NCI-H2171 treated with DMSO at 0.1 percent for 48 hours (cell line): Measurements from ENCODE around the gene ING1.
"Not testable (repeated sequence)": the region's sequence is repeated elsewhere in the genome, so short reads cannot be mapped to it uniquely, and the experiment has no call there.

ENCODE experiments used
- DNase-seq: peaks from one replicate; lab custom pipeline; 2025; lab: John Stamatoyannopoulos, UW

The ING1 gene

DNA sequence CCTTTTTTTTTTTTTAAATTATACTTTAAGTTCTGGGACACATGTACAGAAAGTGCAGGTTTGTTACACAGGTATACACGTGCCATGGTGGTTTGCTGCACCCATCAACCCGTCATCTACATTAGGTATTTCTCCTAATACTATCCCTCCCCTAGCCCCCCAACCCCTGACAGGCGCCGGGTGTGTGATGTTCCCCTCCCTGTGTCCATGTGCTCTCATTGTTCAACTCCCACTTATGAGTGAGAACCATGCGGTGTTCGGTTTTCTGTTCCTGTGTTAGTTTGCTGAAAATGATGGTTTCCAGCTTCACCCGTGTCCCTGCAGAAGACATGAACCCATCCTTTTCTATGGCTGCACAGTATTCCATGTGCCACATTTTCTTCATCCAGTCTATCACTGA is 17.7 kb upstream of the ING1 start:
- DNase-seq: not testable (repeated sequence)

DNA sequence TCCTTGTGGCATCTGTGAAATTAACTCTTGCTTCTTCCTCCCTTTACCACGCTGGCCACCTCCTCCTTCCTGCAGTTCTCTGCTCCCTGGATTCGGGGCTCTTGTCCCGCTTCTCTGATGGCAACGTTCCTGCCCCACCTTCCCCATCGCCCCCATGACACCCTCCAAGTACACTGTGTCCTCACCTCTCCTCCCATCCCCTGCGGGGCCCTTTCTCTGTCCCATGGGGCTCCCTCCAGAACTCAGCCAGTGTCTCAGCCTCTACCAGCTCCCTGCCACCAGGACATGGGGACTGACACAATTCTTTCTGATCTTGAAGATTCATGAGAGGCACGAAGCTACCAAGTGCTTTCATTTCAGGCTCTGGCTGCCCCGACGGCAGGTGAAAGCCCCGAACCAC is 16.7 kb upstream of the ING1 start:
- DNase-seq: no peak

- DNase-seq: no peak
Observed at GRCh38 chr13:110697842-110698241, 15.7 kb upstream of the ING1 start.

DNA sequence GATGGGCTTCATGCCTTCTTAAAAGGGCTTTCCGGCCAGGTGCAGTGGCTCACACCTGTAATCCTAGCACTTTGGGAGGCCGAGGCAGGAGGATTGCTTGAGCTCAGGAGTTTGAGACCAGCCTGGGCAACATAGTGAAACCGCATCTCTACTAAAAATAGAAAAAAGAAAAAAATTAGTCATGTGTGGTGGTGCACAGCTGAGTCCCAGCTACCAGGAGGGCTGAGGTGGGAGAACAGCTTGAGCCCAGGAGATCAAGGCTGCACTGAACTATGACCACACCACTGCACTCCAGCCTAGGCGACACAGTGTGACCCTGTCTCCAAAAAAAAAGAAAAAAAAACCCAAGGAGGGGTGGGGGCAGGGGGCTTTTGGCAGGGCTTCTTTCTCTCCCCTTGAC is 14.8 kb upstream of the ING1 start:
- no peak for DNase-seq

GRCh38 chr13:110699148-110700145 is 14.1 kb upstream of the ING1 start:
- no peak for DNase-seq

DNA sequence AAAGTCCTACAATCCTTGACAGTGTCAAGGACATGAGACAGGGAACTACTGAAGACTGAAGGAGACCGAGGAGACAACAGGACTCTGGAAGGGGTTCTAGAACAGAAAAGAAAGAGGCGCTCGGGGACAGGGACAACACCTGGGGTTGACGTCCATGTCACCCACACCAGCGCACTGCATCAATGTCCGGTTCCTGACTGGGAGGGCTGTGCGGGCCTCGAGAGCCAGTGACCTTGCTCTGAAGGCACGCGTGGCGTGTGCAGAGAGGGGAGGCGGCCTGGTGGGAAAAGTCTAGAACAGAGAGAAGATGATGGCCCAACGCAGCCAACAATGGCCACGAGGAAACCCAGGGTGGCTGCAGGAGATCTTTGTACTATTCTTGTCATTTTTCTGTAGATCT is 13.3 kb upstream of the ING1 start:
- no peak for DNase-seq

DNA sequence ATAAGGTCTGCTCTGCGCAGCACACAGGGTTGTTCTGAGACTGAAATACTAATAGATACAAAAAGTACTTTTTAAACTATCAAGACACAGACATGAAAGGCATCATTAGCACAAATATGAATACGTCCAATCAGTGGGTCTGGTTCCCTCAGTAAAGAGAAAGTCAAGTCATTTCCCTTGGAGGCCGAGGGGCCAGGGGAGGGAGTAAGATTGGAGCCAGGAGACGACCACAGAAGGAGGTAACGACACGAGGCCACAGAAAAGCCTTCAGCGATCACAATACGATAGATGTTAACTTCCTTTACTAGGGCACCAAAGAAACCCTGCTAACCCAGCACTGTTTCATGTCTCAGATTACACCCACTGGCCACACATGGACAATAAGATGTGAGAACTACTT is 12.9 kb upstream of the ING1 start:
- DNase-seq: no peak

GRCh38 chr13:110701061-110701460 is 12.4 kb upstream of the ING1 start:
- not testable (repeated sequence) for DNase-seq

- no peak for DNase-seq
Observed at GRCh38 chr13:110702089-110702488, 11.4 kb upstream of the ING1 start.

GRCh38 chr13:110702591-110703526 is 10.6 kb upstream of the ING1 start:
- DNase-seq: no peak

GRCh38 chr13:110705356-110705825 is 8.1 kb upstream of the ING1 start:
- no peak for DNase-seq

GRCh38 chr13:110705826-110706569 is 7.5 kb upstream of the ING1 start, which contains the start of gene CARS2:
CARS2 (minus strand) TSS chr13:110706116; CDS start chr13:110706093, 23 bp downstream.
- DNase-seq: peak; percentile 93

- no peak for DNase-seq
Observed at GRCh38 chr13:110706570-110707372, 6.7 kb upstream of the ING1 start.

- peak; percentile 89 for DNase-seq
Observed at GRCh38 chr13:110712081-110712848, 1.2 kb upstream of the ING1 start.

- peak; percentile 99 for DNase-seq
Observed at GRCh38 chr13:110712849-110713641, 455 bp upstream of the ING1 start.

GRCh38 chr13:110713981-110714796 is 689 bp downstream of the ING1 start:
- peak; percentile 28 for DNase-seq

DNA sequence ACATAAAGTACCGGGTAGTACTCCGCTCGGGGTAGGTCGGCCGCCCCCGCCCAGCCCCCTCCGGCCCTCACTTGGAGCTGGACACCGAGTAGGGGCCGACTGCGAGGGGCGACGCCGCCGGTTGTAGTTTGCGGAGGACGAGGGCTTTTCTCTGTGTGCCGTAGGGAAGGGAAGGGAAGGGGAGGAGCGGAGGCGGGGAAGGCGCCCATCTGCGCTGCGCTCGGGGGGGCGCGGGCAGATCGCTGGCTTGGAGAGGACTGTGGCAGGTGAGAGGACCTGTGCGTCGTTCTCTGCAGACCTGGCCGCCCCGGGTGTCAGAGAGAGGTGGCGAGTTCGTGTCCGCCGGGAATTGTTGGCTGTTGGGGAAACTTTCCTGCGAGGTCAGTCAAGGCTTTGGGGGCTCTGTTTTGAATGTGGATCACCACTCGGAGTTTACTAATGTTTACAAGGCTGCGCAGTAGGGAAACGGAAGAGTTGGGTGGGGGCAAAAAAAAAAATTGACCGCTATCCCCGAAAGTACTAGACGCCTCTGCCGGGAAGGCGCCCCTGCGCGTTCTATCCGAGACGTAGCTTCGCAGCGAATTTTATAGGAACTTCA is 1.4 kb downstream of the ING1 start:
- peak; percentile 82 for DNase-seq
